HG03565 (cell line): ENCODE measurements around the gene SHISA6.

Experiments
- ATAC-seq: cut with Tn5 transposase; IDR thresholded peaks from one replicate; pipeline ENCODE4 v1.9.1; 2021; ENCODE audit warnings: mild to moderate bottlenecking, moderate library complexity; ENCODE audit not compliant: unreplicated experiment

SHISA6 gene

DNA sequence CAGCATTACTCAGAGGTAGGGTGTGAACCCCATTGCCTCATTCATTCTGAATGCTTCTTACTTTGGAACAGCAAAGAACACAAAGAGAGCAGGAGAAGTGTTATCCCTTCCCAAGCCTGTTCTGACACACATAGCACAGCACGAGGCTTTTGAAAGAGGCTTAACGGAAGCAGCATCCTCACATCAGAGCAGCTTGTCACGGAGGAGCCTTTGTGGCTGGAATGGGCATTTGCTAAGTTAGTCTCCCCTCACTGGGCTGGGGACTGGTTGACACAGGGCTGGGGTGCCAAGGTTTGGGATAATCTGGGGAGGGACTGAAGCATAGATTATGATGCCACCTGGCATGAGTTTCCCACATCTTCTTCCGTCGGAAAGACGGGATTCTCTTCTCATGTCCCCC, 189.7 kb downstream of the SHISA6 start:
- no peak for ATAC-seq

DNA sequence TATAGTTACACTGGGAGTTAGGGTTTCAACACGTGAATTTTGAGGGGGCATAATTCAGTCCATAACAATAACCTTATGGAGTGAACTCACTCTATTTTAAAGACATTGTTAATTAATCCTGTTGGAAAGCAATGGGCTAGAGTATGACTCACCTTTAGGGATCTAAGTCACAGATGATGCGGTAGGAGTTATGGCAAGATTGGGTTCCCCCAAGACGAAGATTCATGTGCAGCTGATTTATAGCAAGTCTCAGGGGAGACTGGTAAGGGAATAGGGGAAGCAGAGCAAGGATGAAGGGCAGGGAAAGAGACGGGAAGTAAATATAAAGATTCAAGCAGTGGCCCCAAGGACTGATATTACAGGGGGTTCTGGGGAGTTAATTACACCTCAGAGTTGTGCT, 197.7 kb downstream of the SHISA6 start:
- ATAC-seq = no peak

DNA sequence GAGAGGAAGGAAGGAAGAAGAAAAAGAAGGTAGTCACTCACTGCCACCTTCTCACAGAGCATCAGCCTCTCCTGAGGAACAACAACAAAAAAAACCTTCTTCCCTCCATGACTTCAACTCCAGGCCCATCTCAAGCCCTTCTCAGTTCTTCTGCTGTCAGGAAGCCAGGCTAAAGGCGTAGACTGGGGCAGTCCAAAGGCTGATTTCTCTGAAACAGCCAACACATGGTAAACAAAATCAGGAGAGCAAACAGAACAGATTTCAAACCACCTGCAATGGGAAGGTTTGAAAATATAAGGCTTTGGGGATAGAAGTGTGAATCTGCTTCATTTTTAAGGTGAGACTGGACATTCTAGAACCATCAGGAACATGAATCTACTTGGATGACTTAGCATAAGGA, 200.0 kb downstream of the SHISA6 start:
- ATAC-seq = no peak

DNA sequence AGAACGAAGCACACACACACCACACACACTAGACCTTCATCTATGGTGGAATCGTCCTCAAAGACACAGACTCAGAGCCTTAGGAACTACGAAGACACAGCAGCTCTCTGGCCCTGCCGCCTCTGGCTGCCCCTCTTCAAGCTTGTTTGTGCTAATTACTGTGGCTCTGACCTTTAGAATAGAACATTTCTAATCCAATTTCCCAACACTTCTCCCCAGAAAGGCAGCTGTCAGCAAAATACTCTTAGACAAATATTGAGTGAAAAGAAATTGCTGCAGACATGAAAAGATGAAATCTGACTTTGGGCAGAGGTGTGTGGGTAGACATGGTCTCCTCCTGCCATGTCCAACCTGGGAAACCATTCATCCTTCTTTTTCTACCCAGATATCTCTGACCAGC, 205.3 kb downstream of the SHISA6 start:
- ATAC-seq = no peak

DNA sequence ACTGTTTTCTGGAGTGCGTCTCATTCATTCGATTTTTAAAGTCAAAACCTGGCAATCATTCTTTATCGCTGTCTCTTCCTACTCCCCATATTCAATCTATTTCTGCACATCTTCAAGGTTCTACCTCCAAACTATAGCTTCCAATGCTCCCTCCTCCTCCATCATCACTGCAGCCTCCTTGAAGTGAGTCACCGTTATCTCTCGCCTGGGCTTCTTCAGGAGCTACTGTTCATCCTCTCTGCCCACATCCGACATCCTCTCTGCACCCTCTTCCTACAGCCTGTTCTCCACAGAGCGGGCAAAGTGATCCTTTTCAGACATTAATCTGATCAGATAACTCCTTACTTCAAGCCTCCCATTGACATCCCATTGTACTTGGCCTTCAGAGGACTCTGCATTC, 213.1 kb downstream of the SHISA6 start:
- ATAC-seq = no peak

DNA sequence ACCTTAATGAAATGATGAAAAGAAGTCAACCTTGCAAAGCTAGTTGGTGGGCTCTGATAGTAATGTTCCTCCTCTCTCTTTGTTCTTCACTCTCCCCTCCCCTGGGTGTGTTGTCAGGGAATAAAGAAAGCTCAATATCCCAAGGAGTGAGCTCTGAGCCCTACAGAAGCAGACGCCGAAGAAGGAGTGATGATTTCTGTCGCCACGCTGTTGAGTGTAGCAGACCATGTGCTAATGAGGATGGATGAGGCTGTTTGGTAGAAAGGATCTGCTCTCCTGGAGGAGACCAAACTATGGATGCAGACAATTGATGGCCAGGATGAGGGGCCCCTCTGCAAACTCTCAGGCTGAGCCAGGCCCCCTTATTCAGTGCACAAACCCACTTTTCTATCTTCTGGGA, 217.3 kb downstream of the SHISA6 start:
- ATAC-seq = no peak

DNA sequence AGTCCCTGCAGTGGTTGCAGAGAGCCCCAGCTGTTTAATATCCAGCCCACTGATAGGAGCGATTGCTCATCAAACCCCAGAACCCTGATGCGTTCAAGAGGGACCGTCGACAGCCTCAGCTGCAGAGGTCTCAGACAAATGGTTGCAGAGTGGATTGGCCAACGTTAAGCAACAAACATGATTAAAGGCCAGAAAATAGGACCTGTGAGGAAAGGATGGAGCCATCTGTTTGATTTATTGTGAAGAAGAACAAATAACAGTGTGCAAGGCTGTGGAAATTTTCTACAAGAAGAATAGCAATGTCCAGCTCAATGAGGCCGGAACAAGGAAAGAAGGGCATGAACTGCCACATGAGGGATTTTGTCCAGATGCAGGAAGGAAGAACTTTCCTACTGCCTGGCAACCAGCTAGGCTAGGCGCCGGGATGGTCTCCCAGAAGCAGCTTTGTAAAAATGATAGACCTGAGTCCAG, 218.9 kb downstream of the SHISA6 start:
- no peak for ATAC-seq

DNA sequence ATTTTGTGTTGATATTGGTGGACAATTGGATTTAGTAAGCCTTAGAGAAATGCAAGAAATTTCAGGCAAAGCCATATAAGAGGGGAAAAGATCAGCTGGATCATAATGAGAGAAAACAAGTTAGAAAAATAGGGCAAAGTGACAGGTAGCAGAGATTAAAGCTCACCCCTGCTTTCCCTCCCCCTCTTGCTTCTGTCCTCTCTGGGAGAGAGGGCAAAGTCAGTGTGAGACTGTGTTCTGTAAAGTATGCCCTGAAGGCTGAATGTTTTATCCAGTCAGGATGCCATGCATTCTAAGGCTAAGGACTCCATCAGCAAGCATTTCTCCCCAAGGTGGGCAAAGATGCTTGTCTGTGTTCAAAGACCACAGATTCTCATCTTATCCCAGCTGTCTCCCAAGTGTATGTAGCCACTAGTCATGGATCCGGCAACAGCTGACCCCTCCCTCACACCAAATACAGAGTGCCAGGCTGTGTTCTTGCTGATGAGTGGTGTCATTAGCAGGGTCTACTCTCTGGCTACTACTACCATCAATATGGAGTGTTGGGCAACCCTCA, 221.1 kb downstream of the SHISA6 start:
- no peak for ATAC-seq

DNA sequence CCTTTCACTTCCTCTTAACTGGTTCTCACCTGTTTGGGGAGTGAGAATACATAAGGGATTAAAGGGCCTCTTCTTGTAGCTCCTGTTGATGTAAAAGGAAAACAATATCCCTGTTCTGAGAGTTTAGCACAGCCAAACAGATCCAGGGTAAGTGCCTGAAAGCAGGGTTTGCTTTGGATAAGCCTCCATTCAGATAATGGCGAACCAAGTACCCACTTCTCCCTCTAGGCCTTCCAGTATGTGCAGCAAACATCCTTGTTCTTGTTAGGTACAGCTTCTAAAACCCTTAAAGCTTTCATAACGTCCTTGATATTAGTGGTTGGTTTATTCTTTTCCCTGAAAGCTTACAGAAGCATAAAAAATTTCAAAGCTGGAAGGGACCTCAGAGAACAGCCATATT, 226.6 kb downstream of the SHISA6 start:
- ATAC-seq = no peak

DNA sequence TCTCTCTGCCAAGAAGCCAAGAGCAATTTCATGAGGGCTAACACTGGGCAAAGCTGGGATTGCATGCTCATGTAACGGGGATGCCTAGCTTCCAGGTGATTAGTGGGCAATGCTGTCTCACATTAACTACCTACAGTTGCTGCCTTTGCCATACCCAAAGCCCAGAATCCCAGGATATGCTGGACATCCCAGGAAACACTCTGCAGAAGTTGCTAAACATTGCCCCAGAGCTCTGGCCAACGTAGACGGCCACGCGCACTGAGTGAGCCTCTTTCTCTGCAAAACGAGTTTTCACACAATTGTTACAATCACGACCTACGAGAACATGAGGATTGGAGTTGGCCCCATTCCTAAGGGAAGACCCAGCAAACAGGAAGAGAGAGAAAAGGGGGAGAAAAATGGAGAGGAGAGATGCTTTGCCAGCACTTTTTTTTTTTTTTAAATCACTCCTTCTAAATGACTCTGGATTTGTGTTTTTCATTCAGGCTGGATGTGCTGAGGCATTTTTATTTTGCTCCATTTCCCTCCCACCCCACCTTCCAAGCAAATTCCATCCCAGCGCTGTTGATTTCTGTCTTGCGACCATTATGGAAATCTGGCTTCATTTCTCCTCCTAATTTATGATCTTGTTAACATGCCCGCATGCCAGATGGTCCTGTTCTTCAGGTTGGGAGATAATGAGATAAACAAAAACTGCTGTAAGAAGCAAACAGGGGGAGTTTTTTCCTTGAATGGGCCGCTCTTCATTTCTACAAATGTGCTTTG, 244.5 kb downstream of the SHISA6 start:
- no peak for ATAC-seq

DNA sequence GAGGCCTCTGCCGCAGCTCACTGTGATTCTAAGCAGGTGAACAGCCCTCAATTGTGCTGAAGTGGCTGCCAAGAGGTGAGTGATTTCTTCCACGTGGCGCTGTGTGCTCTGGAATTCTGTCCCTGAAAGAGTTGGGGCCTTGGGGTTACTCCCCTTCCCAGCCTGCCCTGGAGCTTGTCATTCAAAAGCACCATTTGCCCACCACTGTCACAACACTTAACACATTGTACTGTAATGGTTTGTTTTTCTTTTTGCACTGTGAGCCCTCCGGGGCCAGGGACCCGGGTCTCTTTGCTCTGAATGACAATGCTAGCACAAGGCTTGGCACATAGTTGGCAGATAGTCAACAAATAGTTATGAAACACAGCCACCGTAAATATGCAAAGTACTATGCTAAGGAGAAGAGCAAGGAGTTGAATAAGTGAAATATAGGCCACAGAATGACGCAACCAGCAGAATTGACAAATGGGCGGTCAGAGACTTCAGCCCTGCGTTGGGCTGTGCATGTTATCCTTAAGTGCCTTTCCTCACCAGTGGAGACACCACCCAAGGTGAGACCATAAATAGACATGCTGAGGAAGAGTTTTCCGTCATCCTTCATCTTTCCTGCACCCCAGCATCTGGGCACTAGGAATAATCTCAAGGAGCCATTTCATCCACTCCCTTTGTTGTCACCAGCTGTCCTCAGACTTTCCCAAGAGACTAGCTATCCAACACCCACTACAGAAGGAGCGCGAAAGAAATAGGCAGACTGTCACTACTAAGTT, 245.3 kb downstream of the SHISA6 start:
- no peak for ATAC-seq

DNA sequence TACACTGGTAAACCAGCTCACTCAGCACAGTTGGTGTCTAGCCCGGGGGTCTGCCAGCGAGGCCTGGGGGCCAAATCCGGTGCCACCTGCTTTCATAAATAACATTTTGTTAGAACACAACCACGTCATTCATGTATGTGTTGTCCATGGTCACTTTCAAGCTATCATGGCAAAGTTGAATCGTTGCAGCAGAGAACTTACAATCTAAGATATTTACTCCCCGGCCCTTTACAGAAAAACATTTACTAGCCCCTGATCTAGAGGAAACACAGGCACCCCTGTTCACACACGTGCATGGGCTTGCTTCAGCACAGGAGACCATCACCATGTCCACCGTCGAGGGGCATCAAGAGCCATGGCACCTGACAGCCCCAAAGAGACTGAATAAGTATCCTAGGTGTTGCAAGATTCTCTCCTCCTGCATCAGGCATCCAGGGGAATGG, 245.9 kb downstream of the SHISA6 start:
- no peak for ATAC-seq

DNA sequence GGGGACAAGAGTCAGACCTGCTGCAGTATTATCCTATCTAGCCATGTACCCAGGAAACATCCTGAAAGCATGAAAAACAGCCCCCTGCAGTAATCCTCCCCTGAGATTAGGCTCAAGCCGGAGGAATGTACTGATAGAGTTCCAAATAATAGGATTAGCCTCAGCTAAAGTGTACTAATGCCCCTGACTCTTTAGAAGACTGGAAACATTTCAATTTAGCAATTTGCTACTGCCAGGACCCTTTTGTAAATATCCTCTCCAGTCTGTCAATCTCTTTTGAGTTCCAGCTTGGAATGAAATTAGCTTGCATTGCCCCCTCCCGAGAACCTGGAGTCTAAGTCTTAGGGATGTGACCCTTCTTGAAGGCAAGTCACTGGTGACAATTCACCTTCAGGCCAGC, 246.5 kb downstream of the SHISA6 start:
- no peak for ATAC-seq

DNA sequence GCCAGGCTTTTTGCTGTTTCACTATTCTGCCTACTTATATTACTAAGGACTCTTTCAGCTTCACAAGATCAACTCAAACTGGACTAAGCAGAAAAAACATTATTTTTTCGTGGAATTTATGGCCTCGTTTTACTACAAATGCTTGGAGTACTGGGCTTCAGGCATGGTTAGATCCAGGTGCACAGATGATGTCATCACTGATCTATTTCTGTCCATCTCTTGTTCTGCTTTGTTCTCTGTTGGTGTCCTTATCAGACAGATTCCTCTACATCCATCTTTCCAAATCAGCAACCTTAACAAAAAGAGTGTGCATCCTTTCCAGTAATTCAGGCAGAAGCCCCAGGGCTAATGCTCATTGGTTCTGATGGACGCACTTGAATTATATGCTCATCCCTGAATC, 247.4 kb downstream of the SHISA6 start:
- ATAC-seq = no peak

DNA sequence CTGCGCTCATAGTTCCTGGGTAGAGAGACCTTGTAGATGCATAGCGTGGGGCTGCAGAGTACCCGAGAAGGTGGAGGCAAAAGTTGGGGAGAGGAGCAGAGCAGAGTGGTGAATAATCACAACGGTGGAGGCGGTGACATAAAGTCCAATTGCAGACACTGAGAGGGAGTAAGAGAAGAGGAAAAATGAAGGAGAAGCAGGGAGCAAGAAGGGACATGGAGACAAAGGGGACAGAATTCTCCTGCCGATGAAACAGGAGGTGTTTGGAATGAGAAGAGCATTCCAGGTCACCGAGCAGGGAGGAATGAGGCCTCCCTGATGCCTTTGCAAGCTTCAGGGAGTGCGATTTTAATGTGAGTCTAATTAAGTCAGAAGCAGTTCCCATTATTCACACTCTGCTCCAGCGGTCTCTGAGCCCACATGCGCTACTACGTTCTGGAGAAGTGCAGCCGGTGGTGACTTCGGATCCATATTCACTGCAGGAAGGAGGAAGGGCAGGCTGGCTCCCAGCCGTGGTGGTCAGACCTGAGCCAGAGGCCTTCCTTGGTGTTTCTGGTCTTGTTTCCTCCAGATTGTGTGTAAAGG, 249.2 kb downstream of the SHISA6 start:
- no peak for ATAC-seq

DNA sequence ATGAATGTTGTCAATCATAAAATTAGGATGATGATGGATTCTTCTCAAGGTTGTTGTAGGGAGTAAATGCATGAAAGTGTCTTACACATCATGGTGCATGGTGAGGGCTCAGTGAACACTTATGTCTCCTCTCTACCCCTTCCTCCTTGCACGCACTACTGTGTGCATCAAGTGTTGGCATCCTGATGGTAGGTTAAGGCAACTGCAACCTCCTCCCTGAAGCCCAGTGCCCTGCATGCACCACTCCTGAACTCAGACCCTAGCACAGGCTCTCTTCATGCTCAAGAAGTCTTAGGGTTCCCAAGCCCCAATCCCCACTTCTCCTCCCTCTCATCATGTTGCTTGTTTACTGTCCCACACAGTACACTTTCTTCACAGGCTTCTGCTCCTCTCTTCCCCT, 251.5 kb downstream of the SHISA6 start:
- ATAC-seq = no peak

DNA sequence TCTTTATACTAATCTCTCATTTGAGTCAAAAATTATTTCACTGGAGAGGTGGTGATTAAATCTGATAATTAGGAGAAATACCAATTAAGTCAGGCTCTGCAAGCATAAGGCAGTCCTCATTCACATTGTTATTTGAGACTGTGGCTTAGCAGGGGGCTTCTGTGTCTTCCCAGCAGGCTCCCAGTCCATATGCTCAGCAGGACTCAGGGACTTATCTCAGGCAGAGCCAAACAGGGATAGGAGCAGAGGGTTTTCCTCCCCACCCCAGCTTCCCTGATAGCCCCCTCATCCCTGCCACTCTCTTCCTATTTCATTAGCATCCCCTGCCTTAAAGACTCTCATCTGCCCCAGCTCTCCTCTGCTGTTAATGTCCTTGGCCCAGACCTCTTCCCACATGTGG, 252.9 kb downstream of the SHISA6 start:
- no peak for ATAC-seq

DNA sequence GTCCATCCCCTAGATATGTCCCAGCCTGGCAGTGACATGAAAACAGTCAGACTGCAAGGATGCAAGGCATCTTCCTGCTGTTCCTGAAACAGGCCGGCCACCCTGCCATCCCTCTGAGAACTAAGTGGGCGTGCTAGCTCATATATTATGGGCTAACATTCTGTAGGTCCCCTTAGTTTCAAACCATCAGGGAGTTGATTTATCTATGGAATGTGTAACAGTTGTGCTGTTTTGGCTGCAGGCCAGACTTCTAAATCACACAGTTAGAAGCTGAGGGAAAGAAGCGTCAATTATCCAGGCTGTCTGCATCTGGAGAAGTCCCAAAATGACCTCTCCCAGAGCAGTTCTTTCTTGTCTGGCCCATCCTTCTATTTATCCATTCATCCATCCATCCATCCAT, 254.6 kb downstream of the SHISA6 start:
- ATAC-seq = no peak

DNA sequence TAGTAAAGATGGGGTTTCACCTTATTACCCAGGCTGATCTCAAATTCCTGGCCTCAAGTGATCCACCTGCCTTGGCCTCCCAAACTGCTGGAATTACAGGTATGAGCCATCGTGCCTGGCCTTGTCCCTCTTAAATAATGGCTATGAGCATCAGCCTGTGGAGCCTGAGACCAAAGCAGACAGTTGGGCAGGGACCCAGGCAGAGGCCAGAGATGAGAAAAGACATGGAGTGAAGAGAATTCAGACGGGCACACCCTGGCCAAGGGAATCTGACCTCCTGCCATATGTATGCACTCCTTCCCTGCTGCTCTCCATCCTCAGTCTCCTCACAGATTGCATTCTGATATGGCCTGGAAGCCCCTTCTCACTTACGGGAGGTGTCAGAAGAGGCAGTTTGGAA, 258.9 kb downstream of the SHISA6 start:
- ATAC-seq = no peak

DNA sequence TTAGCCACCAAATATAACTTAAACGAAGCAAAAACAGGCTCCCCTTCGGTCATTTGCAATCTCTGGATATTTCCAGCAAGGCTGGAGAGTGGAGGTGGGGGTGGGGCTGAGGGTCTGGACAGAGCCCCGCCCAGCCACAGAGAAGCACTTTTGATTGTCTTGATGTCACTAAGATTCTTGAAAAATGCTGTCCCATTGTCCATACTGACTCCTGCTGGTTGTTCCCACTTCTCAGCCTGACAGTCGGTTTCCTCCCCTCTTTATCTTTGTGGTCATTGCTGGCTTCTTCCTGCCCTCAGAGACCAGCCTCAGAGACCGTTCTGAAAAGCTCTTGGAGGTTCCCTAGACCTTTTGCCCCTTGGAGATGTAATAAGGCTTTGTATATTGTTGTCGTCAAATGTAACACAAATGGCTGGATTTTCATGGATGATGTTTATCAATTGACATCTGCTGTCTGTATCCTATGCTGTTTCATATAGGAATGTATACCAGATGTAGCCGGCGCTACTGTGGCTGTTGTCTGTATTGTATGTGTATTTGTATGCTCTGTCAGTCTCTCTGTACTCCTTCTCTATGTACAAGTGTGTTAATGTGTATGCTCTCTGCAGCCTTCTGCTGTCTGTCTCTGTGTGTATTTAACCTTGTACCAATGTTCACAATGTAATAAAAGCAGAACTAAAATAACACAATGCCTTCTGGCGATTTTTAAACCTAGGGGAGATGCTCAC, 262.5 kb downstream of the SHISA6 start:
- no peak for ATAC-seq

DNA sequence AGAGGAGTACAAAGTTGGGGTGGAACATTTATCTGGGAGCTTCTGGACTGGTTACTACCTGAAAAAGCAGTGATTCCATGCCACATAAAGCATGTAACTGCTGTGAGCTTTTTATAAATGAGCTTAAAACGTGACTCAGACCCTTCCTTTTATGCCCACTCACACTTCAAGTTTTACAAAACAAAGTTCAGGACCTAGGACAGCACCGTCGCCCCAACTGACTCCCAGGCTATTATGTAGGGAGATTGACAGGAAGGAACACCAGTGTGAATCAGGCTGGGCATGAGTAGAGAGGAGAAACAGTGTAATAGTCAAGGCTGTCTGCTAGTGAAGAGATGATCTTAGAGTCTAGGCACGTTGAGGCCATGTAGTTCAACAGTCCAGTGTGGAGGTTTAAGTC, 265.6 kb downstream of the SHISA6 start:
- ATAC-seq = no peak
